ENCODE data around the gene YLPM1.

Gene YLPM1

DNA sequence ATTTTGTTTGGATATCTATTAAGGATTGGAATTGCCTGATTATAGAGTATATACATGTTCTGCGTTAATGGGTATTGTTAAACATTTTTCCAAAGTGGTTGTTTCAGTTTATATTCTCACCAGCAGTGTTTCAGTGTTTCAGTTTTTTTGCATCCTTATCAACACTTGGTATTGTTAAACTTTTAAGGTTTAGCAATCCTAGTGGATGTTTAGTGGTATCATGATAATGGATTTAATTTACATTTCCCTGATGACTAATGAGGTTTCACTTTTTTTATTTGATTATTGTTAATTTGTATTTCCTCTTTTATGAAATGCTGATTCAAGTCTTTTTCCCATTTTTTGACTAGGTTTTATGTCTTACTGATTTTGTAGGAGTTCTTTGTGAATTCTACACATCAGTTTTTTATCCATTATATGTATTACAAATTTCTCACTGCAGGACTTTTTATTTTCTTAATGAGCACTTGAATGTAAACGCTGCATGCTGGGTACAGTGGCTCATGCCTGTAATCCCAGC, 23.7 kb downstream of the YLPM1 start:
- DNase-seq (ENCODE audit: low spot score) = no peak

DNA sequence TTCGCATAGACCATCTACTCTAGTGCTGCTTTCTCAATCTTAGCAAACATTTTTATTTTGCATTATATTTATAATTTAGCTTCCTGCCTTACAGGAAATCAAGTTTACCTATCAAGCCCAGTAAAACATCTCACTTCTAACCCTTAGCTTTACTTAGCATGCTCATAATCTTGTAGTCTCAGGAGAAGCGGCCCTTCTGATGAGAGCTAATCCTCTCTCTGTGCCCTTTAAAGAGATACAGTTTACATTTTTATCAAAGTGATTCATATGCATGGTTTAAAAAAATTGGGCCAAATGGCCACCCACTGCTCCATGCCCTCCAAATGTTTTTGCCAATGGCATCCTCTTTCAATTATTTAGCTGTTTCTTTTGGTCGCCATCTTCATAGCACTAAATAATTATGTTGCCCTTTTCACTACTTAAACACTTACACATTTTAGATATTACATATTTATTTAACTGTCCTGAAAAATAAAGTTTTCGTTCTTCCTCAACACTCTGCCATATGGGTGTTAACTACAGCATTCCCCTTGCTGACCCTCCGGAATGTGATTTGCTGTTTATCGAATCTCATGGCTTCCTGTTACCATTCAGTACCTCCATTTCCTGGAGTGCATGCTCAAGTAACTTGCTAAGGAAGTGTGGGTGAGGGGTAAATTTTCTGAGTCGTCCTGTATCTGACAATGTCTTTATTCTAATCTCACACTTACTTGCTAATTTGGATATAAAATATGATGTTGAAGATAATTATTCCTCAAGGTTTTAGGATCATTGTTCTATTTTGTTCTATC, 29.3 kb downstream of the YLPM1 start:
- DNase-seq (ENCODE audit: low spot score) = no peak

DNA sequence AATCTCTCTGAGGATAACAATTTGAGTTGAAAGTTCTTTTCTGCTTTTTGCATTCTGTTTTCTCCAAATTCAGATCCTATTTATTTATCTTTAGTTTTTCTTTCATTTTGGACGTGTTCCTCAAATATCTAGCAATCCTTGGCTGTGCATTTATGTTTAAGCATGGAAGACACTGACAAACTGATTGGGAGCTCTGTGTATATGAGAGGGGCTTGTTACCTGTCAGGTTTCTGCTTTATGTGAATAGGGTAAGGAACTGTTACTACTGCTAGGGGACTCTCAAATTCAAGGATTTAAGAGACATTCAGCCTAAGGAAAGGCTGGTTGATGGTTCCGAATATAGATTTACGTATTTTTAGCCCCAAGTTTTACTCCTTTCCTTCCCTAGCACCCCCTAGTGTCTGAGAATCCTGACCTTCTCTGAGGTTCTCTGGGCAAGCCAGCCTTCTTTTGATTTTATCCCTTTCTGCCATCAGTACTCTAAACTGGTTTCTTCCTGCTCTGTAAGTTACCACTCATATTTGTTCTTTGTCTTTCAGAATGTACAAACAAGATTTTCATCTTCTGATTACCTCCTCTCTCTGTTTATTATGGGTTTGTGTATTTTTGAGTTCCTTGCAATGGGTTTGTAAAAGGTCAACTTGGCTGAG, 30.5 kb downstream of the YLPM1 start:
- no peak for DNase-seq (ENCODE audit: low spot score)

DNA sequence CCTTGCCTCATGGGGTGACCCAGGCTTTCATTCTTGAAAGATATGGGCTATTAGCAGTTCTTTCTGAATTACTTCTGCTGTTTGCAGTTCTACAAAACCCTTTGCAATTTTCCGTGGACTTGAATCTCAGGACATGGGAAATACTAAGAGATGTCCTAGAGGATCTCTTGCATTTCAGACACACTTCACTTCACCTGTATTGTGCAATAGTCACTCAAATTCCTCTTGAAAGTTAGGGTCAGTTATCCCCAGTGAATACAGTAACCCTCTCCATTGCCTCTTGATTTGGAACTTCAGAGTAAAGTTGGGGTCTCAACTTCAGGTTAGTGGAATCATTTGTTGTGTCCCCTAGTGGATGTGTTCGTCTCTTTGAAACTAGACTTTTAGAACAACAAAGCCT, 31.8 kb downstream of the YLPM1 start:
- no peak for DNase-seq (ENCODE audit: low spot score)

DNA sequence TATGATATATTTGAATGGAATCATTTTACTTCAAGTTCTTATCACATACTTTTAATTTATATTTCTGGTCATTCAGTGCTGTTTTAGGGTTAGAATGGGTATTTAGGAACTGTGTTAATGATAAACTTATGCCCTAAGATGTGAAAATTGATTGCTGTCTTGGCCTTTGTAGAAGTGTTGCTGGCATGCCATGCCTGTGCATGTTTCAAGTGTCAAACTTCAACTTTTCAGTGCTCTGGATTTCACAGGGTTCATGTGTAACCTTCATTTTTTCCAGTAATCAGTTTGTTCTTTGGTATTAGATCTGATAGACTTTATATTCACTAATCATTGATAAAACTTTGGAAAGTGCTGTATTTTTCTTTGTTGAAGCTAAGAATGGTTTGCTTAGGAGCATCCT, 36.6 kb downstream of the YLPM1 start:
- DNase-seq (ENCODE audit: low spot score) = no peak

DNA sequence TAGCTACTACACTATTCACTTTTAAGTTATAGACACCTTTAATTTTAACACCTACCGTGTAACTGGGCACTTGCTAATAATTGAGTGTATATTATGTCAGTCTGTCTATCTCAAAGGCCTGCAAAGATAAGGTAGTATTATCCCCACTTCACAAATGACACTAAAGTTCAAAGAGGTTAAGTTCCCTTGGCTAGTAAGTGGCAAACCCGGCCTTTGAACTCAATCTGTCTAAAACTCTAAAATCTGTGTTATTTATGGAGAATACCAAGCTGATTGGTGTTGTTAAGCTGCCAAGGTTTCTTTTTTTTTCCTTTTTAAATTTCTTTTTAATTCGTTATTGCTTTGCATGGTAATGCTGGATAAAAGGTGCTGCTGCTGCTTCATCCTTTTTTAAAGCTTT, 37.7 kb downstream of the YLPM1 start:
- no peak for DNase-seq (ENCODE audit: low spot score)

DNA sequence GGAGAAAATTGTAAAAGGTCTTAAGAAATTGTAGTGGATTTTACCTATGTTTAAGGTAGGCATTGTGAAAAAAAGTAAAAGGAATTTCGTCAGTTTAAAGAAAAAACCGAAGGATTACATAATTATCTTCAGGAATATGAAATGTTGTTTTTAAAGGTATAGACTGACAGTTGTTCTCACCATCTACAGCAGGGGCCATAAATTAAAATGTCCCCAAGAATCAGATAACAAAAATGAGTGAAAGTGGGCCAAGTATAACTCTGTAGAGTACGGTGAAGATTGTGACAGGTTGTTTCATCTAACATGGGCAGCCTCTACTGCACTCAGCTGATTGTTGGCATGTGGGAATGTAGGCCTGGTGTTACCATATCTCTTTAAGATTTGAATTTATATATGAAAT, 38.3 kb downstream of the YLPM1 start:
- no peak for DNase-seq (ENCODE audit: low spot score)

DNA sequence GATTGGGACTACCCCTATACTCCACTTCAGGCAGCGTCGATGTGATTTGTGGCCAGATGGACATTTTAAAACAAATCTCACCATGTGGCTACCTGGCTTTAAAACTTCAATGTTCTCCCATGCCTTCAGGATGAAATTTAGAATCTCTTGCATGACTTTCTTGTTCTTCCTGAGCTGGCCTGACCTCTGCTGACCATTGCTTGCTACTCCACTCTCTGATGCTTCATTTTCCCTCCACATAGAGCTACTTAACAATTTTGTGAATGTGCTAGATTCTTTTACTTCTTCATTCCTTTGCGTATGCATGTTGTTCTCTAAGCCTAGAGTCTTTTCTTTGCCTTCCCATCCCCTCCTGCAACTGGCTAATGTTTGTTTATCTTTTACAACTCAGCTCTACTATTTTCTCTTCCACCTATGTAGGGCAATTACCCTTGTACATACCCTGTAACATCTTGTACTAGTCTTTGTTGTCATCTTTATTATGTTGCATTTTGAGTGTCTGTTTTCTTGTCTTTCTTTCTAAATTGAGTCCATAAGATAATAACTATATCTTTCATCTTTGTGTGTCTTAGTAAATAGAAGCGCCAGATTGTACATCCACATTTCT, 41.2 kb downstream of the YLPM1 start:
- peak; percentile 6 for DNase-seq (ENCODE audit: low spot score)

DNA sequence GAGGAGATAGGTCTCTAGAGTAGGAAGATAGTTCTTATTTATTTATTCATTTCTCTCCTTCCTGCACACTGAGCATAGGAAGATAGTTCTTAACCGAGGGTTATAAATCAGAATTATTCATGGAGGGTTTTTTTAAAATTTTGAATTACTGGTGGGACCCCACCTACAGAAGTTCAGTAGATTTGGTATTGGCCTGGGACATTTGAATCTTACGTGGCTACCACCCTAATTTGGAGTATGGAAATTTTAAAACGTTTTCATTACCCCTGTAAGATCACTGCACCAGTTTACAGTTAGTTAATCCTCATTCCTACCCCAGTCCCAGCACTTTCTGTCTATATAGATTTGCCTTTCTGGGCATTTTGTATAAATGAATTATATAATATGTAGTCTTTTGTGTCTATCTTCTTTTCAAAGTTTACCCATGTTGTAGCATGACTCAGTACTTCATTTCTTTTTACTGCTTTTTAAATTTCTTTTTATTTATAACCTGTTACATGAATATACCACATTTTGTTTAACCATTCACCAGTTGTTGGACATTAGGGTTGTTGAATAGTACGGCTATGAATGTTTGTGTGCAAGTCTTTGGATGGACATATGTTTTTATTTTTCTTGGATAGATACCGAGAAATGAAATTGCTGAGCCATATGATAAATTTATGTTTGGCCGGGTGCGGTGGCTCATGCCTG, 44.9 kb downstream of the YLPM1 start:
- no peak for DNase-seq (ENCODE audit: low spot score)

DNA sequence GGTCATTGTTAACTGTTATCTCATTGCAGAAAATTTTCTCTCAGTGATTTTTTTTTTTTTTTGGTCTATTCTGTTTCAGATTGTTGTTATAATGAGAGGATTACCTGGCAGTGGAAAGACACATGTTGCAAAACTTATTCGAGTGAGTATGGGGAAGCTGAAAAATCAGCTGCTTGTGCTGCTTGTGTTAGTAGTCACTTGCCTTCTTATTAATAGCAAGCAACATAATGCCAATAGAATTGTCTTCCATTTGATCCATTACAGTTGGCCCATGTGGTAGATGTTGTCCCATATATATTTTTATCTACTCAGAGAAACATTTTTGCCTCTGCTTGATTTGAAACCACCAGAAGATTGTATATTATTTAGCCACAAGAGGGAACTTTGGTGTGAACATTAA, 53.0 kb downstream of the YLPM1 start:
- DNase-seq (ENCODE audit: low spot score) = no peak

DNA sequence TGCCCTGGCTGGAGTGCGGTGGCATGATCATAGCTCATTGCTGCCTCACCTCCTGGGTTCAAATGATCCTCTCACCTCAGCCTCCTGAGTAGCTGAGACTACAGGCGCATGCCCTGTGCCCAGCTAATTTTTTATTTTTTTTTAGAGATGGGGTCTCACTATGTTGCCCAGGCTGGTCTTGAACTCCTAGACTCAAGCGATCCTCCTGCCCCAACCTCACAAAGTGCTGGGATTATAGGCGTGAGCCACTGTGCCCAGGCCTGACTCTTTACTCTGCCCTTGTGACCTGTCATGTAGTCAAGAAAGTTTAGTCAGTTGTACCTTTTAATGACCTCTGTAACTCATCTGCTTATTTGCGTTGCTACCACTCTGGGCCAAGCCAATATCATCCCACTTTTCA, 57.2 kb downstream of the YLPM1 start:
- no peak for DNase-seq (ENCODE audit: low spot score)

DNA sequence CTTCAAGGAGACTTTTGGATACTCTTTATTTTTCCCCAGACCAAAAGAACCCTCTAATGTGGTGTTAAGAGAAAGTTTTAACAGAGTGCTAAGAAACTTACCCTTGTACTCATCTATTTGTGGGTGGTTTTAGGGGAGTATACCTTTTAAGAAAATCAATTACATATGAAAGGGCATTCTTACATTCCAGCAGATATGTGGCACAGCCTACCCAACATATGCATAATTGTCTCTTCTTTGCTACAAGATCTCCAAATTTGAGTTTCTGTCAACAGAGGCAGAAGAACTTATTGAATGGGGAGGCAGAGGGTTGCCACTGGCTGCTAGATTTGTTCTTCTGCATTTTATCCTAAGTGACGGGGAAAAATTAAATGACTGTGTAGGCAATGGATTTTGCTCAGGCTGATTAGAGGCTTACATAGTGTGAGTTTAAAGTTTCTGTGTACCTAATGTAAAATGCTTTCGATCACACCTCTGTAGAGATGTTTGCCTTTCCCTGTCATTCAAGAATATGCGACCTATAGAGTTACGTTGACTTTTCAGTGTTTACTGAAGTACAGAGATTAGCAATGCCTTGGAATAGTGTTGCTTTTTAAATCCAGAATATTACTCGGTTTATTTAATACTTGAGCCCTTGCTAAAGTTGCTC, 58.3 kb downstream of the YLPM1 start:
- no peak for DNase-seq (ENCODE audit: low spot score)

DNA sequence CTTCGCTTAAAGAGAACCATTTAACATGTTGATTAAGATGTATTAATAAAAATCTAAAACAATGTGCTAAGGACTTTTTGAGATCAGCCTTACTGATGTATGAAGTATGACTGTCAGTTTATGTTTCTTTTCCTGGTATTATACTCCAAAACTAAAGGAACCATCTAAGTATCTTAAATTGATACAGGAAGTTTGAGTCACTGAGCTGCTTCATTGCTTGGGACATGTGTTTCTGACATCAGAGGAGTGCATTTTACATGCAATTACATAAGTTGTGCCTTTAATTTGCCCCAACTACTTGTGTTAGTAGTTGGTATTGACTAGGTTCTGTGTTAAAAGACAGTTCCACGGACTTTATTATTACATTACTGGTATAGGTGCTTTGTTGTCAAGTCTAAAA, 61.9 kb downstream of the YLPM1 start:
- no peak for DNase-seq (ENCODE audit: low spot score)

DNA sequence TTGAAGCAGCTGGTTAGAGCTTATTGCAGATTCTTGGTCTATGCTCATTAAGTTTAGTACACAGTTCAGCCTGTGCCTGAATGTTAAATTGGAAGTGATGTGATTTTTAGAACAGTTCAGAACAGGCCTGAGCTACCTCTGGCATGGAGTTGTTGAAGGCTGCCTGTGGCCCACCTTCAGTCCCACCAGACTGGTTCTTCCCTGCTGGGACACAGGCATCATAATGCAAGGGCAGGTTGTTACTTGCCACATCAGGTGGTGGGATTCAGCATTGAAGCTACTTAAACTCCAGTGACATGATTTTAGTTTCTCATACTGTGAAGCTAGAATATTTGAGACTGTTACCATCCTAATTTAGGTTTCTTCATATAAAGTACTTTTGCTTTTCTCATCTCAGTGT, 63.5 kb downstream of the YLPM1 start:
- no peak for DNase-seq (ENCODE audit: low spot score)

DNA sequence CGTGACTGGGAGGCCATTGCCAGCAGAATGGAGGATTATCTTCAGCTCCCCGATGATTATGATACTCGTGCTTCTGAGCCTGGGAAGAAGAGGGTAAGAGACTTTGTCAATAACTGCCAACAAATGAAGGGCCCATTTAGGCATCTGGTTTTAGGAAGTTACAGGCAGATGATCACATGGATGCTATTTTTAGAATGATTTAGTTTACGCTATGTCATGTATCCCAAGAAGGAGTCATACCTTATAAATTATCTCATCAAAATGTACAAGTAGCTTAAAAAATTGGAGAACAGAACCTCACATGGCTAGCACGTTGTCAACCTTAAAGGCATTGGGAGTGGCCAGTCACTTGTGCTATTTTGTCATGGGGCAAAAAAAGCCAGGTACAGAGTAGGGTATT, 66.1 kb downstream of the YLPM1 start:
- DNase-seq (ENCODE audit: low spot score) = no peak

DNA sequence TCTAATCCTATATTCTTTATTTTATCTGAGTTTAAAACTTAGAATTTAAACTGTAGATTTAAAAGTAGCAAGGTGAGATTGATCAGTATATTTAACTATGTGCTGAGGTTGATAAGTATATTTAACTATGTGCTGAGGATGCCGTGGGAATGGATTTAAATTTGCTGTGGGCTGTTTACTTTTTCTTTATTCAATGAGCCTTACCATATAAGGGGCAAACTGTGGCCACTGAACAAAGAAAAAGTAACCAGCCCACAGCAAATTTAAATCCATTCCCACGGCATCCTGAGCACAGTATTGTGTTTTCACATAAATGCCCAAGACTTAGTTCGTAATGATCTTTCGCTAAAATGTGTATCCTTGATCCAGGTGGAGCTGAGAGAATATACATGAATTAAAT, 69.7 kb downstream of the YLPM1 start:
- no peak for DNase-seq (ENCODE audit: low spot score)

DNA sequence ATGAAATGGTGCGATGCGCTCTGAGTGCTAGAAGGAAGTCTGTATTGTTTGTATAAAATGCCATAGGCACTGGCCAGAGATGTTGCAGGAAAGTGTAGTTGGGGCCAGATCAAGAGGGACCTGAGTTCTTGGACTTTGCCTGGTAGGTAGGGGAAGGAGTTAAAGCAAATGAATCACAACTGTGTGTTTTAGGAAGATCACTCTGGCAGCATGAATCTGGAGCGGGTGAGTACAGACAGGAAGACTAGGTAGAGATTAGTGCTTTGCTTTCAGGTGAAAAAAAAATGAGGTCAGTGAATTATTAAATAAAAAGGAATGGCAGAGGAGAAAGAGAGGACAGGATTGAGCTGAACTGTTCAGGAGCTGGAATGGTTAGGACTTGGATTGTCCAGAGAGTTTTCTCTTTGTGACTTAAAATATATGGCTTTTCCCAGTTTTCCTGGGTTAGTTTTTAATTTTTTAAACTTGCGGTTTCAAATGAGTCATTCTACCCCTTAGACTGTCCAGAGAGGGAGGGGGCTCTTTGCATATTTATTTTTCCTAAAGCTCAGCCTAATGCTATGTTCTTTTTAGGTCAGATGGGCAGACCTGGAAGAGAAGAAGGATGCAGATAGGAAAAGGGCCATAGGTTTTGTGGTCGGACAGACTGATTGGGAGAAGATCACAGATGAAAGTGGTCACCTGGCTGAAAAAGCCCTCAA, 71.7 kb downstream of the YLPM1 start:
- DNase-seq (ENCODE audit: low spot score) = no peak

DNA sequence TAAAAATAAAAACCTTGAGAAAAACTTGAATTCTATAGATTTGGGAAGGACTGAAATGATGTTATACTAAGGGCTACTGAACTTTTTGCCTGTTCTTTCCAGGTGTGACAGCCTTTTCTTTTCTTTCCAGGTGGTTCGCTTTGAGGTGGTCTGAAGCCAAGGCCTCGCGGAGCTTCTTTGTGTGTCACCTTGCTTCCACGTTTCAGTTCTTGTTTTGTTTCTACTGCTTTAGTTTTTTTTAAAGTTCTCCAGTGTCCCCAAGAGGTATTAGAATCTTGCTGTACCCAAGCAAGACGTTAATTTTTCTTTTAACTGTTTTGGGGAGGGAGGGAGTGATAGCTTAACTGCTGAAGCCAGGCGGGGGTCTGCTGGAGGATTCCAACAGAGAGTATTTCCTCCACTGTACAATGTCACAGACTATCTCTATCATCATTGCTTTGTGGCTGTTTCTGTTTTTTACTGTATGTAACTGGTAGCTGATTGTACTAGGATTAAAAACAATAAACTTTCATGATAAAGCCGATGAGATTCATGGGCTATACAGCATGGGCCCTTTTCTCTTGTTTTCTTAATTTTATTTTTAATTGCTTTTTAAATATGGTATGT, 72.6 kb downstream of the YLPM1 start:
- DNase-seq (ENCODE audit: low spot score) = no peak

DNA sequence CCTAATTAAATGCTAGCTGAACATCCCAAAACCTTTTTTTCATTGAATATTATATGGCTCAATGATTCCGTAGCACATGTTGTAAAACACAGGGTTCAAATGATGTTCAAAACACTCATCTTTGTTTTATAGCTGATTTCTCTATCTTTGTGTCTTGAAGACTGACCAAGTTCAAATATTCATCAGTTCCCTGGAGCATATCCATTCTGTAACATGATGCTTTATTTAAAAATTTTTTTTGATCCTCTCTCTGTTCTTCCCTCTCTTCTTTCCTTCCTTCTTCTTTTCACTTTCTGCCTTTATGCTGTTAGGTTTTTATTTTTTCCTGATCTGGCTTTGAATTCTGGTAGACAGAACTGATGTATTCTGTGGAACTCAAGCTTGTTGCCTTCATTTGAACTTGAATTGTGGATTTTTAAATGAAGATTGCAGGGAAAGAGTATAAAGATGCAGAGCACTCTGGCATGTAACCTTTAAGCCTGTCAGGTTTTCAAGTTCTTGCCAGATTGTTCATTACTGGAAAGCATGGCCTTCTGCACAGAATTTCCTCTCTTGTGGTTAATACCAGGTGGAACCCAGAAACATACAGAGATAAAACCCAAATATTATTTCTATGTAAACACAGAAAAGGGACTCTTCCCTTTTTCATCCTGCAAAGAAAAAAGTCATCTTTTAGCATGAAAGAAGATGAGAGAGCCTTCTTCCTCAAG, 73.3 kb downstream of the YLPM1 start:
- no peak for DNase-seq (ENCODE audit: low spot score)

DNA sequence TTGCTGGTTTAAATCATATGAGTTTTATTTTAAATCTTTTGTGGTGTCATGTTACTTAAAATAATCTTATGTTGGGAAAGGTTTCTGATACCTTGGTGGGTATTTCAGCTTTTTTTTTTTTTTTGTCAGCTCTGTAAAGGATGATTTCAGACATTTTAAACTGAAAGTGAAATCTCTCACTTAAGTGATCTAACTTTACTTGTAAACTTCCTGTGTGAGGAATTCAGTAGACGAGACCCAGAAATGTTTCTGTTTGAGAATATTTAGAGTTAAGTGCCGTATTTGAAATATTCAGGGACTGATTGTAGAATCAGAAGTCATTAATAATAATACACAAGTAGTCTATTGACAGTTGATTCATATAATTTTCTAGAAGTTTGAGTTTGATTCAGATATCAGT, 75.0 kb downstream of the YLPM1 start:
- no peak for DNase-seq (ENCODE audit: low spot score)
